HG03095 (cell line): Measurements from ENCODE around the gene UTS2B.

Source experiments
- ATAC-seq: cut with Tn5 transposase; IDR thresholded peaks from one replicate; pipeline ENCODE4 v1.9.1; 2021; ENCODE audit warnings: moderate library complexity; ENCODE audit not compliant: unreplicated experiment

The UTS2B gene

DNA sequence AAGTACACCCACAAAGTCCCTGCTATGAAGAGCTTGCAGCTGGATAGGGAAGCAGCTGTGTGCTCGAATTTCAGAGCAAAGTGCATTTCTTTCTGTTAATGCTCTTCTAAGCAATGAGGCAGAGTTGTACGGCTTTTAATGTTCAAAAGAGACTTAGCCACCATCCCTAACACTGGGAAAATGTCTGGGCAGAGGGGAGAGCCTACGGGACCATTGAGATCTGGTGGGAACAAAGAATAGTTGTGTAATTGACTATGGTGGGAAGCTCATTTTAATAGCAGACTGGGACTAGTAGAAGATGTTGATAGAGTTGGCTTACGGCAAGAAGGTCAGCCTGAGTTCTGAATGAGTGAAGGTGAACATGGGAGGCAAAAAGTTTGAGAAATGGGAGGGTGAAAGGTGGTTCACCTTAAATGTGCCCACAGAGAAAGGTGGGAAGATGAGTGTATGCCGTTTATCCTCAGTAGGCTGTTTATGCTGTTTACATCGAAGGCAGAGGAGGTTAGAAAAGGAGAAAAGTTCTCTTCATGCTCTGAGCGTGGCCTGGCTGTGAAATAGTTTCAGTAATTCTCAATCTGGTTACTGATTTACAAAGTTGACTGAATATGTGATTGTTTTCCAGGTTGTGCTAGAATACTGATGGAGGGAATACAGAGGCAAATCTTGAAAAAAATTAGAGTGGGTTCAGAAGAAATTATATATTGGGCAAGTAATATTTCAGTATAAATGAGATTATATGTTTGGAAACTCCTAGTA lies 22.9 kb upstream of the UTS2B start:
- no peak for ATAC-seq

- no peak for ATAC-seq
Observed at GRCh38 chr3:191352014-191352413, 21.7 kb upstream of the UTS2B start.

DNA sequence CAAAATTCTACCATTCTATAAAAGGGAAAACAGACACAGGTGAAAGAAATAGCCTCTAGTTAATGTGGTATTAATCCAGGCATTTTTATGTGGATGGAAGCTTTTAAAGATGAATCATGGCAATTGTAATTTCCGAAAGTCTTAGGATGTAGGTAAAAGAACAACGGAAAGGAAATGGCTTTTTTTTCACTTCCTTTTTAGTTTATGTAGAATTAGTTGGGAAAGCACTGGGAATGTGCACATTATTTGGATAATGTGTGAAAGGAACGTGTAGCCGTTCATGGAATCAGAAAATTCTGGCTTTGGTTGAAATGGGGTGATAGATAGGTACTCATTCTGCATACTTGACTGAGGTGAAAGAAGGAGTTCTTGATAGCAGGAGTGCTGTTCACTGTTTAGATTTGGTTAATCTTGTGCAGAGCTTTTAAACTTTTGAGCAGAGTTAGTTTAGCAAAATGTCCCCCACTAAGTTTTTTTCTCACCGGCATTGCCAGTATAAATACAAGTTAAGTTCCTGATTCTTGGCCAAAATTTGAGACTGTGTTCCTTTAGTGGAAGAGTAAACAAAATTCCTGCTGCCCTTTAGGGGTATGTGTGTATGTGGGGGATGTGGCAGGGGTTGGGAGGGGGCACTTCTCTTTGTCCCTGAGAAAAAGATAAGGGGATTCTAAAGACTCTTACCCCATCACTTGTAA lies 20.2 kb upstream of the UTS2B start:
- ATAC-seq: no peak

- peak; percentile 49 for ATAC-seq
Observed at GRCh38 chr3:191348098-191348497, 17.8 kb upstream of the UTS2B start.

DNA sequence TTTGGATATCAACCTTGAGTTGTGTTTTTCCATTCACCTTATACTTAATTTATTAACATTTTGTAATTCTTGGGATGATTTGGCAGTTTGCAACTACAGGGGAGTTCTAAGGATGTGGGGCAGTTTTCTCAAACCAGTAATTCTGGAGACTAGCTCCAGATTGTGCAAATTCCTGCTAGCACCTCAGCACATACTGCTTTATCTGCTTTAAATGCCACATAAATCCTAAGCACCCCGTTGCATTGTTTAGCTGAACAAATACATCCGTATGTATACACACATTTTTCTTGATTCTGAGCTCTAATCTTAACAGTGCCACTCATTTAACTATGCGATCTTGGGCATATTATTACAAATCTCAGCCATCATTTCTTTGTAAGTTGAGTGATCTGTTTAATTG lies 16.9 kb upstream of the UTS2B start:
- ATAC-seq: no peak

GRCh38 chr3:191345334-191345733 lies 15.0 kb upstream of the UTS2B start:
- no peak for ATAC-seq

GRCh38 chr3:191343913-191344312 lies 13.6 kb upstream of the UTS2B start:
- ATAC-seq: no peak

- ATAC-seq: no peak
Observed at GRCh38 chr3:191343115-191343514, 12.8 kb upstream of the UTS2B start.

GRCh38 chr3:191342411-191342810 lies 12.1 kb upstream of the UTS2B start:
- no peak for ATAC-seq

GRCh38 chr3:191342006-191342405 lies 11.7 kb upstream of the UTS2B start:
- ATAC-seq: no peak

DNA sequence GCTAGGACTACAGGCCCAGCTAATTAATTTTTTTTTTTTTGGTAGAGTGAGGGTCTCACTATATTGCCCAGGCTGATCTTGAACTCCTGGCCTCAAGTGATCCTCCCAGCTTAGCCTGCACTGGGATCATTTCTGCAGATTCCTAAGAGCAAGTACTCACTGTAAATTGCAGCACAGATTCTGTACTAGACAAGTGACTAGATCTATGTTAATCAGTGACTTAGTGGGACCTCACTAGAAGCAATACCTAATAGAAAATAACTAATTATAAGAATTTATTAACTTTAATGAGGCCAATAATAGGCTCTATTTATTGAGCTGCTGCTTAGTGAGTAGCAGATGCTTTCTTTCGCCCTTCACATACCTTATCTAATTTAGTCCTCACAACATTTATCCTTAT lies 10.6 kb upstream of the UTS2B start:
- no peak for ATAC-seq

DNA sequence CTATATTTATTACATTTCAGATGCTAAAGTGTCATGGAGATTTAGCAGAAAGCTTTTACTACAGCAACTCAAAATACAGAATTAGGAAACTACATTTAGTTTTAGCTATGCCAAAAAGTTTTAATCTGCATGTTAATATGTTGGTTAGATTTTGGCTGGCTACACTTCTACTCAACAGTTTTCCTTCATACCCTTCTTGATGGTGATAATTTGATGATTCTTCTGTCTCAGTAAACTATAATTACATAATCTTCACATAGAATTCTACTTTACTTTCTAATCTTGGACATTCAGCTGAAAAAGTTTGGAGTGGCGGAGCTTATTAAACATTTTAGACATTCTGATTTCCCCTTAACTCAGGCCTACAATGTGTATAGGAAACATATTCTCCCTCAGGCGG lies 10.0 kb upstream of the UTS2B start:
- no peak for ATAC-seq

GRCh38 chr3:191339316-191339917 lies 9.1 kb upstream of the UTS2B start:
- ATAC-seq: no peak

DNA sequence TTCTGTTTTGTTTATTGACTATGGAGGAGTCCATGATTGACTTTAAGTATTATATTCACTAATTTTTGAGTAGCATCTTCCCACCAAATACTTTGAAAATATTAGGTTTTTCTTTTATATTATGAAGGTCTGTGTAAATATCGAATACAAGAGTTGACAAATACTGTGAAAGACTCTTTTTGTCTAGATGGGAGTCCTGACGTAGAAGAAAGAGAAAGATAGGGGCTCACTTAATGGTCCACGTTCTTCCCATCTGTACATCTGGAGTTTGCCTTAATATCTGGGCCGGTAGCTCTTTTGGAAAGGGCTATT lies 7.8 kb upstream of the UTS2B start:
- no peak for ATAC-seq

GRCh38 chr3:191336833-191337232 lies 6.5 kb upstream of the UTS2B start:
- ATAC-seq: no peak

DNA sequence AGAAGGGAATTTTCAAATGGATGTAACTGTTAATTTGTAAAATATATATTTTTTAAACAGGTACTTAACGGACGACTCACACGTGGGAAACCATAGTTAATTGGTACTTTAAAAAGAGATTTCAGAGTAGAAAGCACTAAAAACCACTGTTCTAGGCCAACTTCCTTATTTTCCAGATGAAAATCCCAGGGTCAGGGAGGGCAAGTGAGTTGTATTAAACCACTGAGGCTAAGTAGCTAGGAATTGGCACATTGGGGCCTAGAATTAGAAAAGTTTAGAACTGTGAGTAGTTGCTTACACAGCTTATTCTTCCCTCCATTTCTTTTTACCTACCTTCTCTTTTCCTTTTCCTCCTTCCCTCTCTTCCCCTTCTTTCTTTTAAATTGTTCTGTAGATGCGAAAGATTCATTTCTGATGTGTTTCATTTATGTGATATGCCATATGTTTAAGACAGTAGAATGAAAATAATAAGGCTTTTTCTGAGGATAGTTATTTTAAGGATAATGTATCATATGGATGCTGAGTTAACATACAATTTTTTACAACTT lies 4.1 kb upstream of the UTS2B start:
- no peak for ATAC-seq

GRCh38 chr3:191333298-191333880 lies 3.1 kb upstream of the UTS2B start:
- no peak for ATAC-seq

- no peak for ATAC-seq
Observed at GRCh38 chr3:191331388-191331787, 1.1 kb upstream of the UTS2B start.

GRCh38 chr3:191330530-191331048 lies 263 bp upstream of the UTS2B start:
- no peak for ATAC-seq

DNA sequence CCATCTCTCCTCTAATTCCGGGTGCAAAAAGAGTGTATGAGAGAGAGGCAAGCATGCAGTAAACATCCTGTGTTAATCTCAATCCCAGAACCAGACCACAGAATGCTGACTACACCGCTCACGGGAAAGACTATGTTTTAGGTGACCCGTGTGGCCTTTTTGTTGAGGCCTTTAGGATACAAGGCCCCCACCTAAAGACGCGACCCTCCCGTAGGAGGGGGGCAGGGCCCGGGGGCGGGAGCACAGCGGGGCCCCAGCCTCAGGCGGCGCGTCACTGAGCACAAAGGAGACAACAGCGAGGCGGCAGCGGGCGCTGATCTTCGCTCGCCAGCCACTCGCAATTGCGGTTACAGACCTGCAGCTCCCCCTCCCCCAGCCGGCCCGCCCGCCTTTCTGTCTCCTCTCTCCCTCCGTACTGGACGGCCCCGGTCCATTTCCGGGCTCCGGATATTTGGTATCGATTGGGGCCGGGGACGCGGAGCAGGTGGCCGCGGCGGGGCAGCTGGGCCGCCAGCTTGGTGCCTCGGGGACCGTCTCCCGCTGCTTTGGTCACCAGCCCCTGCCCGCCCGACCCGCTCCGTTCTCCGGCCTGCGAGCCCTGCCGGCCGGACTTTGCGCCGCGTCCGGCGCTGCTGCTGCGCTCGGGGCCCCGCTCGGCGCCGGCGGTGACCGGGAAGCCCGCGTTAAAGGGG lies 1.2 kb downstream of the UTS2B start, which contains the start of gene CCDC50:
Gene CCDC50 (plus strand): TSS at position 433 of the 692 bp plus-strand sequence. CDS start 281 bp downstream, outside the sequence.
- ATAC-seq: peak; percentile 70
